ENCODE measurements around the gene PPME1. TPM values are rescaled to one million over a fixed set of nuclear protein-coding genes. Genes with fewer than 3 reads are reported as not detected.

The PPME1 gene
- total RNA-seq, 3 donors from 2014 or later, result 27.7 to 38.3 (median 30.4) TPM

GRCh38 chr11:74226907-74227306, 55.8 kb downstream of the PPME1 start:
- Mint-ChIP-seq H3K4me1 (ENCODE audit: low read depth) (peaks cover 9% of the 10 kb centered on the region), H3K4me3 (no peak overlapping the region), H3K27me3 (ENCODE audit: low read depth) (no peaks in the 10 kb centered on the region), H3K36me3 (ENCODE audit: insufficient read depth) (peaks cover 36% of the 10 kb centered on the region), H3K9me3 (no peaks in the 10 kb centered on the region)
- no peak for DNase-seq
- no peak for ATAC-seq

GRCh38 chr11:74232311-74232950, 61.3 kb downstream of the PPME1 start:
- Mint-ChIP-seq H3K4me1 (ENCODE audit: low read depth) (peaks cover 21% of the 10 kb centered on the region), H3K36me3 (ENCODE audit: insufficient read depth) (peaks cover 30% of the 10 kb centered on the region), H3K9me3 (no peaks in the 10 kb centered on the region), H3K4me3 (no peak overlapping the region), H3K27me3 (ENCODE audit: low read depth) (no peaks in the 10 kb centered on the region)
- ATAC-seq, result peak; percentile 25 to 60
- no peak for DNase-seq

DNA sequence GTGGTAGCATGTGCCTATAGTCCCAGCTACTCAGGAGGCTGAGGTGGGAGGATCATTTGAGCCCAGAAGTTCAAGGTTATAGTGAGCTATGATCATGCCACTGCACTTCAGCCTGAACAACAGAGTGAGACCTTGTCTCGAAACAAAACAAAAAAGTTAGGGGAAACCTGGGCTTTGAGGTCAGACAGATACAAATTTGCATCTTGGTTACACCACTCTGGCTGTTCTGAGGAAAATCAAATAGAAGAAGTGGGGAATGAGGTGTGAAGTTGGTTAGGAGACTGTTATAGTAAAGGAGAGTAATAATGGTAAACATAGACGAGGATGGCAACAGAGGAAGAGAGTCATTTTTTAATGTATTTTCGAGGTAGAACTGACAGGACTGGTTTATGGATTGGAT, 62.6 kb downstream of the PPME1 start:
- Mint-ChIP-seq H3K4me1 (ENCODE audit: low read depth) (peaks cover 25% of the 10 kb centered on the region), H3K9me3 (no peaks in the 10 kb centered on the region), H3K36me3 (ENCODE audit: insufficient read depth) (peaks cover 33% of the 10 kb centered on the region), H3K4me3 (no peak overlapping the region), H3K27me3 (ENCODE audit: low read depth) (no peaks in the 10 kb centered on the region)
- no peak for DNase-seq
- no peak for ATAC-seq

- Mint-ChIP-seq H3K9me3 (no peaks in the 10 kb centered on the region), H3K4me3 (no peak overlapping the region), H3K27me3 (ENCODE audit: low read depth) (no peaks in the 10 kb centered on the region), H3K36me3 (ENCODE audit: insufficient read depth) (peaks cover 36% of the 10 kb centered on the region), H3K4me1 (ENCODE audit: low read depth) (peaks cover 25% of the 10 kb centered on the region)
- no peak for ATAC-seq
- DNase-seq, result no peak
These were observed 64.0 kb downstream of the PPME1 start for GRCh38 chr11:74235121-74235520.

GRCh38 chr11:74237541-74237940, 66.5 kb downstream of the PPME1 start:
- no peaks in the 10 kb centered on the region for H3K27me3 Mint-ChIP-seq (ENCODE audit: low read depth)
- H3K9me3 Mint-ChIP-seq, result no peaks in the 10 kb centered on the region
- H3K36me3 Mint-ChIP-seq (ENCODE audit: insufficient read depth), result peaks cover 42% of the 10 kb centered on the region
- H3K4me1 Mint-ChIP-seq (ENCODE audit: low read depth), result peaks cover 12% of the 10 kb centered on the region
- ATAC-seq (no peak), DNase-seq (no peak)
- H3K4me3 Mint-ChIP-seq, result no peak overlapping the region

- no peak for ATAC-seq
These were observed 67.2 kb downstream of the PPME1 start for GRCh38 chr11:74238243-74238642.

DNA sequence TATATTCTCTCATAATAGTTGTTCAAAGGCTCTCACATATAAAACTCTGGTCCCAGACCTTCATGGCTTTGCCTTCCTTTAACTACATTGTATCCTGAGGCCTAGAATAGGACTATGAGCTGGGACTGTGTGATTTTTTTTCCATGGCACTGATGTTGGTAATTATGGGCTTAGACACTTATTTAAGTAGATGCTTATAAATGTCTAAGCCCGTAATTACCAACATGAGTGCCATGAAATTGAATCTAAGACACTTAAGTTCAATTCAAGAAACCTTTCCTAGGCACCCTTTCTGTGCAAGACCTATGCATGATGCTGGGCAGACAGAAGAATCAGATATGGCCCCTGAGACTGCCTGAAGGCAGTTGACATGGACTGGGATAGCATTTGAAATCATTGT, 77.4 kb downstream of the PPME1 start:
- Mint-ChIP-seq H3K4me3 (no peak overlapping the region), H3K9me3 (no peaks in the 10 kb centered on the region), H3K36me3 (ENCODE audit: insufficient read depth) (peaks cover 38% of the 10 kb centered on the region), H3K4me1 (ENCODE audit: low read depth) (no peaks in the 10 kb centered on the region), H3K27me3 (ENCODE audit: low read depth) (no peaks in the 10 kb centered on the region)
- DNase-seq (no peak), ATAC-seq (no peak)

More at GRCh38 chr11:74238243-74238642, 67.2 kb downstream of the PPME1 start:
- H3K9me3 Mint-ChIP-seq, result no peaks in the 10 kb centered on the region
- H3K4me1 Mint-ChIP-seq (ENCODE audit: low read depth), result peaks cover 7% of the 10 kb centered on the region
- peaks cover 39% of the 10 kb centered on the region for H3K36me3 Mint-ChIP-seq (ENCODE audit: insufficient read depth)
- no peak overlapping the region for H3K4me3 Mint-ChIP-seq
- no peaks in the 10 kb centered on the region for H3K27me3 Mint-ChIP-seq (ENCODE audit: low read depth)
- DNase-seq, result no peak

DNA sequence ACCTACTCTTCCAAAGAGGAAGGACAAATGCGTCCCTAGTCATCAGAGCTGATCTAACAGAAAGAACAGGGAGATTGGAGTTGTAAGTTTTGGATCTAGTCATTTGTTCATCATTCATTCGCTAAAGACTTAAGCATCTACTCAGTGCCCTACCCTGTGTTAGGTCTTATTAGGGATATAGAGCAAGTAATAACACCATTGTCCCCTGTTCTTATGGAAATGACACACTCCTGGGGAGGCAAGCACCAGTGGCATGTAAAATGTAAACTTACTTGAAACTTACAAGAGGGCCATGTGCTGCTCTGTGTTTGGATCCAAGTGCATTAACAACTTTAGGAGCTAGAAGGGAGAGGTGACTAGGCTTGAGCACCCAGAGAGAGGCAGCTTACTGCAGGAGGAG, 78.4 kb downstream of the PPME1 start:
- Mint-ChIP-seq H3K4me3 (no peak overlapping the region), H3K27me3 (ENCODE audit: low read depth) (no peaks in the 10 kb centered on the region), H3K9me3 (no peaks in the 10 kb centered on the region), H3K36me3 (ENCODE audit: insufficient read depth) (peaks cover 43% of the 10 kb centered on the region), H3K4me1 (ENCODE audit: low read depth) (no peaks in the 10 kb centered on the region)
- DNase-seq (no peak), ATAC-seq (no peak)

GRCh38 chr11:74253361-74253760, 82.3 kb downstream of the PPME1 start:
- Mint-ChIP-seq H3K9me3 (no peaks in the 10 kb centered on the region), H3K27me3 (ENCODE audit: low read depth) (no peaks in the 10 kb centered on the region), H3K4me3 (no peak overlapping the region), H3K36me3 (ENCODE audit: insufficient read depth) (peaks cover 27% of the 10 kb centered on the region), H3K4me1 (ENCODE audit: low read depth) (peaks cover 3% of the 10 kb centered on the region)
- no peak for DNase-seq
- no peak for ATAC-seq

- Mint-ChIP-seq H3K4me3 (no peak overlapping the region), H3K36me3 (ENCODE audit: insufficient read depth) (peaks cover 19% of the 10 kb centered on the region), H3K9me3 (no peaks in the 10 kb centered on the region), H3K27me3 (ENCODE audit: low read depth) (no peaks in the 10 kb centered on the region), H3K4me1 (ENCODE audit: low read depth) (peaks cover 3% of the 10 kb centered on the region)
- DNase-seq, result peak; percentile 37
- peak; percentile 65 to 74 for ATAC-seq
These were observed 84.8 kb downstream of the PPME1 start for GRCh38 chr11:74255741-74256375.

DNA sequence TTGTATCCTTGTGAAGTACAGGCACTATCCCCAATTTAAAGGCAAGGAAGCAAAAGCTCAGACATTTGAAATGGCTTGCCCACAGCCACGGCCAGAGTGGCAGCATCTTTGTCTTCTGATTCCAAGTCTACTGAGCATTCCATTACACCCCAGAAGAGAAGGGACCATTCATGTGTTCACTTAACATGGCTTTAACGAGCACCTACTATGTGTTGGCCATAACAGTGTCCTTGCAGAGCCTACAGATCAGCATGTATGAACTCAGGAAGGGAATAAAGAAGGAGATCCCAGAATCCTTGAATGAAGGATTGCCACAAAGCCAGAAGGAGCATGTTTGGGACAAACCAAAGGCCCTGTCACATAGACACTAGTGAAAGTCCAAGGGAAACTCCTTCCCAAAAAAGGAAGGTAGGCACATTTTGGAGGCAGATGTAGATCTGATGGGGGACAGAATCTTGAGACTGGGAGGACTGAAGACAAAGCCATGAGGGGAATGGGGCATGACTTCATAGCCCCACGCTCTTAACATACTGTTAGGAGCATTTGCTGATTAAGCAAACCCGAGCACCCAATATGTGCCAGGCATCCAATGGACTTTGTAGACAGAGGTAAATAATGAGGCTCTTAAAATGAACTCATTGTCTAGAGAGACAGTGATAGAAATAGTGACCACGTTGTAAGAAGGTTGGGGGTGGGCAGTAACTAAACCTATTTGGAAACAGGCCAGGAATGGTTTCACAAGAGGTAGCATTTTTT, 85.5 kb downstream of the PPME1 start:
- Mint-ChIP-seq H3K9me3 (no peaks in the 10 kb centered on the region), H3K4me3 (no peak overlapping the region), H3K4me1 (ENCODE audit: low read depth) (peaks cover 3% of the 10 kb centered on the region), H3K27me3 (ENCODE audit: low read depth) (no peaks in the 10 kb centered on the region), H3K36me3 (ENCODE audit: insufficient read depth) (peaks cover 16% of the 10 kb centered on the region)
- ATAC-seq (no peak), DNase-seq (no peak)

DNA sequence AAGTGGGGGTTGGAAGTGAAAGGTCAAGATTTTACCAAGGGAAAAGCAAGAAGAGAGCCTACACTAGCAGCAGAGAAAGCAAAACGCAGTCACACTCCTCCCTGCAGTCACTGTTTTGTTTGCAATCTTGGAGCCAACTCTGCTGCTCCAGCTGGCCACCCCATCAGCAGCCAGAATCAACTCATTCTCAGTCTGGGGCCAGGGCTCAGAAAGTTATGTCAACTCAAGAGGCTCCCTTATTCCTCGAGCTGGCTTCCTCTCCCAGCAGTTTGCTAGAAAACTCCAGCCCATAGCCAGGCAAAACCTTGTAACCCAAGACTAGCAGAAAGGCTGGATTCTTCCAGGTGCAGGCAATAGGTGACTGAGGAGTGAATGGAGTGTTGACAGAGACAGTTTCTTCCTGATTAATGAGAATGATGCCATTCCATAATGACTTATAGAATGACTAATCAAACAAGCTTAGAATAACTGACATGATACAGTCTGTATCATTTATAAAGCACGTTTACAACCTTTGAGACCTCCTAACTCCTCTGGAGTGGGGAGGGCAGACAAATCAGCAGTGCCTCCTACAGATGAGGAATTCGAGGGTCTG, 87.0 kb downstream of the PPME1 start:
- DNase-seq (no peak), ATAC-seq (no peak)
- no peaks in the 10 kb centered on the region for H3K9me3 Mint-ChIP-seq
- peaks cover 13% of the 10 kb centered on the region for H3K36me3 Mint-ChIP-seq (ENCODE audit: insufficient read depth)
- no peak overlapping the region for H3K4me3 Mint-ChIP-seq
- peaks cover 3% of the 10 kb centered on the region for H3K4me1 Mint-ChIP-seq (ENCODE audit: low read depth)
- no peaks in the 10 kb centered on the region for H3K27me3 Mint-ChIP-seq (ENCODE audit: low read depth)

GRCh38 chr11:74262725-74263124, 91.6 kb downstream of the PPME1 start:
- ATAC-seq, result no peak
- H3K36me3 Mint-ChIP-seq (ENCODE audit: insufficient read depth), result no peaks in the 10 kb centered on the region

DNA sequence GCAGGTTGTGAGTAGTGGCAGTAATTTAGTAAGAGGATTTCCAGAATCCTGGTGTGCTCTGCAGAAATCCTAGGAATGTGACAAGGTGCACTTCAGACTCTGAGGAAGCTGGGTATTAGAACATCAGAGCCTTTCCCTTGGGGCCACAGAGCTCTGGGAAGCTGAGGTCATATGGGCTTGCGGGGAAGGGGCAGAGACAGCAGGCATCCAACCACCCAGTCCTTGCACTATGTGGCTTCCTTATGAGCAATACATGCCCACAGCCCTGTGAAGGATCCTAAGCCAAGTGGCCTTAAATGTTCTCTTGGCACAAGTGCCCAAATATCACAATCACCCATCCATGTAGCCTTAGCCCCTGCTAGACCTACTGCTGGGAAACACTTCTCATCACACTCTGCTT, 94.2 kb downstream of the PPME1 start:
- no peak overlapping the region for H3K4me3 Mint-ChIP-seq
- H3K9me3 Mint-ChIP-seq, result no peaks in the 10 kb centered on the region
- H3K27me3 Mint-ChIP-seq (ENCODE audit: low read depth), result peaks cover 2% of the 10 kb centered on the region
- H3K36me3 Mint-ChIP-seq (ENCODE audit: insufficient read depth), result no peaks in the 10 kb centered on the region
- ATAC-seq, result no peak
- DNase-seq, result no peak
- peaks cover 17% of the 10 kb centered on the region for H3K4me1 Mint-ChIP-seq (ENCODE audit: low read depth)

More at GRCh38 chr11:74262725-74263124, 91.6 kb downstream of the PPME1 start:
- Mint-ChIP-seq H3K27me3 (ENCODE audit: low read depth) (peaks cover 2% of the 10 kb centered on the region), H3K4me3 (no peak overlapping the region), H3K9me3 (no peaks in the 10 kb centered on the region), H3K4me1 (ENCODE audit: low read depth) (no peaks in the 10 kb centered on the region)
- no peak for DNase-seq
